ENCODE results near the gene LURAP1L.

LURAP1L gene

DNA sequence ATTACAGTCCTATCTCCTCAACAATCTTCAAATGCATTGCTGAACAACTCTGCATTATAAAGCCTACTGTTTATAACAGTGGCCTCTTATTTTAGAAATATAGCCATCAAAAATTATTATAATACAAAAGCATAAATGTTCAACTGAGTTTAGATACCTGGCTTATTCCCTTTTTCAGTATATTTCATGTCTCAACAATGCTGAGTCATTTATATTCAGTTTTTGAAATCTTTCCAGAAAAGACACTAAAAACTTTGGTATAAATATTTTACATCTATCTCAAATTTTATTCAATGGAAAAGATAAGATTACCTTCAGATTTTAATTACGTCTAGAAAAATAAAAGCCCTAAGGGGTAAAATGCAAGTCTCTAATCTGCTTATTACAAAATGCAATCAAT is 37.9 kb downstream of the LURAP1L start:
- no peak for DNase-seq (ENCODE audit: low read depth in 2 of 2)

GRCh38 chr9:12813533-12813932 is 38.7 kb downstream of the LURAP1L start:
- DNase-seq (ENCODE audit: low read depth in 2 of 2): no peak

- DNase-seq (ENCODE audit: low read depth in 2 of 2): no peak
These were observed 39.4 kb downstream of the LURAP1L start for GRCh38 chr9:12813960-12814876.

GRCh38 chr9:12814877-12815237 is 40.0 kb downstream of the LURAP1L start:
- no peak for DNase-seq (ENCODE audit: low read depth in 2 of 2)

DNA sequence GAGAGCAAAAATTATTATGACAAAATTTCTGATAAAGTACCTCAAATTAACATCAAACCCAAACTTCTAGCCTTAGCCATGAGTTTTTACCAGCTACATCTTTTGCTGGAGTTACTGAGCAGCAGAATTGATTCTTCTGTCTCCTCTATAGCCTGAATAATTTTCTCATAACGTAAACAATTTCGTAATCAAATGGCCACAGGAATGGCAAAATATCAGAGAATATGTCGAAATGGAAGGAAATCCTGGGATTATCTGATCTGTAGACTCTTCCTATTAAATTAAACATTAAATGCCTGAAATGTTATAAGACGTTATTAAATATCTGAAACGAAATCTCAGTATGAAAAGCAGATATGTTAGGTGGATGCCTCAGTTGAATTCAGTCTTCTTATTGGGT is 41.1 kb downstream of the LURAP1L start:
- no peak for DNase-seq (ENCODE audit: low read depth in 2 of 2)

DNA sequence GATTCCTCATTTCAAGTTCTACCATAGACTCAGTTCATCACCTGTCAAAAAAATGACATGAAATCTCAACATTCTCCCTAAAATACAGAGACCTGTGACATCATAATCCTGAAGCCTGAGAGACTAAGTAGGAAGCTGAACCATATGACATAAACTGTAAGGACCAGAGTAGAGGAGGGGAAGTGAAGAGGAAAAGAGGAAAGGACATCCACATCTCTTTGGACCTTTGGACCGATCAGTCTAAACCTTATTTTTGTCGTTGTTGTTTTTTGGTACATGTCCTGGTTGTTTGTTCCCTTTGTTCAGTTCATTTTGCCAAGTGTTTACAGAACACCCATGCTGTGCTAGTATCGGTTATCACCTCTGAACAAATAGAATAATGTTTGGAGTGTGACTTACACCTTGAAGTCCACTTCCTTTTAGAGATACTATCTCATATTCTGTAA is 41.9 kb downstream of the LURAP1L start:
- no peak for DNase-seq (ENCODE audit: low read depth in 2 of 2)

DNA sequence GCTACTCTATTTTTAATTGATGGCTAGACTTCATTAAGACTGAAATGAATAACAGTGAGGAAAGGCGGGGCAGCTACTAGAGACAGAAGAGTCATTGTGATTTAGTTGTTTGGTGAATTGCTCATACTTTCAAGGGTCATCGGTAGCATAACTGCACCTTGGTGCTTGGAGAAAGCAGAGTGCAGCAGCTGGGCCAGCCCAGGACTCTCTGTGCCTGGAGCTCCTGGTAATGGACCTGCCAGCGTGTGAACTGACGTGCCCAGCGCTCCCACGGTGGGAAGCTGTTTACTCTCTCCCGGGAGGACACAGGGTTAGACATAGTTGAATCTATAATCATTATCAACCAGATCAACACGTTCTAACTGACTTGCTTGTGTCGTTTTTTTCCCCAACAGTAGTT is 42.9 kb downstream of the LURAP1L start:
- DNase-seq (ENCODE audit: low read depth in 2 of 2): no peak

DNA sequence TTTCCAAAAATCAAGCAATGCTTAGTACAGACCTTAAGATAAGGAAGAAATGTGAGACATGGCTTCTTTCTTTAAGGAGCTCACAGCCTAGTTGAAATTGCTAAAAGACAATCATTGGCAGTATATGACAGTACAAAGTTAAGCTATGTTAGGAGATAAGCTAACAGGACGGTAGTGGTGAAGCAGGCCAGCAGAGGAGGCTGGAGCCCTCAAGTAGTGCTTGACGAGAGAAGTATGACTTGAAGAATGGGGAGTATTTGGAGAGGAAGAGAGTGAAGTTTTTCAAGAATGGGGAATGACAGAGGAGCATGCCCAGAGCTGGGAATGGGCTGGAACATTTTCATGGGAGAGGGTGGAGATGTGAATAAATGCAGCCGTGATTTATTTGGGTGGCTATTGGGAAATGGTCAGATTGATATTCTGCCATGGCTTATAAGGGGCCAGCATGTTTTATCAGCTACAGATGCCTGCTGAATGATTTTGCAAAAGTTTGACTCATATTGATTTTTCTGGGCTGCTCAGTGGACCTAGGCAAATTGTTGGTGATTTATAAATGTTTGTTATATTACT is 43.7 kb downstream of the LURAP1L start:
- DNase-seq (ENCODE audit: low read depth in 2 of 2): no peak

DNA sequence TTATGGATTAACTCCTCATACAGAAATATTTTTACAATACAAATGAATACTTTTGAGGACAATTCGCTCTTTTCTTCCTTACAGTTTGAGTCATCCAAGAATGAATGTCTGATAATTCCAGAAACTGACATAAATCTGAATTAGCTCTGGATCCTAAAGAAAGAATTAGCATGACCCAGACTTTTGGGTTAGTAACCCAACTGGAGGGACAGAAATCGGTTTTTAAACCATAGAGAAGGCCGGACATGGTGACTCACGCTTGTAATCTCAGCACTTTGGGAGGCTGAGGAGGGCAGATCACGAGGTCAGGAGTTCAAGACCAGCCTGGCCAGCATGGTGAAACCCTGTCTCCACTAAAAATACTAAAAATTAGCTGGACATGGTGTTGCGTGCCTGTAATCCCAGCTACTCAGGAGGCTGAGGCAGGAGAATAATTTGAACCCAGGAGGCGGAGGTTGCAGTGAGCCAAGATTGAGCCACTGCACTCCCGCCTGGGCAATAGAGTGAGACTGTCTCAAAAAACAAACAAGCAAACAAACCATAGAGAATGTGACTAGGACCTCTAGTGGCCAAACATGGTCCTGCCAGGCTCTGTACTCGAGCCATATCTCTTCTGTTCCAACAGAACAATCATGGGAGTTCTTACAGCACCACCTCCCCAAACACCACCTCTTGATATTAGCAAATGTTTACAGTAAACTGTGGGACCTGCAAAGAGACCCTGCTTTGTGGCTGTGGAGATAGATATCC is 44.8 kb downstream of the LURAP1L start:
- no peak for DNase-seq (ENCODE audit: low read depth in 2 of 2)

GRCh38 chr9:12822111-12822510 is 47.3 kb downstream of the LURAP1L start:
- DNase-seq (ENCODE audit: low read depth in 2 of 2): no peak

DNA sequence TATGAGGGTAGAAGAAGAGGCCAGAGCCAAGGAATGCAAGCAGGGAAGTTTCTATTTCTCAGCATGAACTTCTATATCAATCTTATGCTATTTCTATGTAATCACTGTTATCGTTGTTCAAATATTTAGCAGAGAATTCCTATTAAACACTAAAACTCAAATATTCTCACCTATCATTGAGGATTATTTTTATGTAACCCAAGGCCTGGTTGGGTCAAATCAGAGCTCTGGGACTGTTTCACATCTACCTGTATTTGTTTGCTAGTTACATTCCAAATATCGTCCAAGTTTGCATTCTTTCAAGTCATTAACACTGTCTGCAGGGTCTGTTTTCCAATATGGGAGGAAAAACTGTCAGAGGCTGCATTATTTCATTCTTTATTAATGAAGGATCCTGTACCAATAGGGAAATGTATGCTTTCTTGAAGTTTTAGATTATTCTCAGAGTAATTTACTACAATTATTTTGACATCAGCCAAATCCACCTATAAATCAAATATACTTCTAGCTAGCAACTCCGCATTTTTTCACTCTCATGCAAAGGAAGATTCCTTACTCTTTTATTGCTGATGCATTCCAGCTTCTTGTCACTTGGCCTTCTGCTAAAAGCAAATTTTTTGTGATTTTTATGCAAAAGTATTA is 52.2 kb downstream of the LURAP1L start:
- DNase-seq (ENCODE audit: low read depth in 2 of 2): no peak

- no peak for DNase-seq (ENCODE audit: low read depth in 2 of 2)
These were observed 58.9 kb downstream of the LURAP1L start for GRCh38 chr9:12833701-12834100.

- no peak for DNase-seq (ENCODE audit: low read depth in 2 of 2)
These were observed 63.7 kb downstream of the LURAP1L start for GRCh38 chr9:12838546-12838945.

DNA sequence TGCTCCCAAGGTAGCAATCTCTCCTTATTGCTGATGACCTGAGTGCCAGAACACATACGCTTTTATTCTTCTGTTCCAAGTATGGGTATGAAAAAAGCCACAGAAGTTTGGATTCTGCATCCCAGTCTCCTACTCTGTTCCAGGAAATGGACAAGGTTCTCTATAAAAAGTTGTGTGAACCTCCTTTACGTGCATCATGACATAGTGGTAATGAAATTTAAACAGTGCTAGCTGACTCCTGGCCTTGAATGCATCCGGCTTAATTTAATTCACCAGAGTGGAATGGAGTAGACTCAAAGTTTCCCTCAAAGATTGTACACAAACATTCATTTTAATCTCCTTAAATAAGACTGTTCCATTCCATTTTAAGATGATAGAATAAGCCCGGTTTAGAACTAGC is 68.9 kb downstream of the LURAP1L start:
- no peak for DNase-seq (ENCODE audit: low read depth in 2 of 2)

DNA sequence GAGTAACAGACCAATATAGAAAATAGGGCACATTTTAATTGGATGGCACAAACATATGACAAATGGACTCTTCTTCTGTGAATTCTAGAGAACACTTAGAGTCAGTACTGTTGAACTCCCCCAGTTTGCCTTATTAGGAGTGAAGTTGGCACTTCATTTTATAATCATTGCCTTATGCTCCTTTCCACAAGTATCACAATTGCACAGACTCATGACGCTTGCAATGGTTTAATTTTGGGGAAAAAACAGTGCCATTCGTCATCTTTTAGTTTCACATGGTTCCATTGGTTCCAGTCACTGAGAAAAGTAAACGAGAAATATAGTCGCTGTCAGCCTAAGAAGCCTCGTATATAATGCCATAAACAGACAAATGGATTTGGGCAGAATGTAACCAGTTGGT is 71.2 kb downstream of the LURAP1L start:
- no peak for DNase-seq (ENCODE audit: low read depth in 2 of 2)

DNA sequence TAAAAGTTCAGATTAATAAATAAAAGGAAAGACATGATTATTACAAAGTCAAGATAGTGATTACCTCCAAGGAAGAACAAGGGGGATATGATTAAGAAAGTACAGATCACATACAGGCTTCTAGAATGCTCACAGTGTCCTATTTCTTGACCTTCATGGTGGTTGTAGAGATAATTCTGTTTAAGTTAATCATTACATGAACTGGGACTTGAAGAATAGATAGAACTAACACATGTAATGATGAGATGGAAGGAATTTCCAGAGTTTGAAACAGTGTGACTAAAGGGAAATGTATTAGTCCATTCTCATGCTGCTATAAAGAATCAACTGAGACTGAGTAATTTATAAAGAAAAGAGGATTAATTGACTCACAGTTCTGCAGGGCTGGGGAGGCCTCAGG is 72.7 kb downstream of the LURAP1L start:
- no peak for DNase-seq (ENCODE audit: low read depth in 2 of 2)

DNA sequence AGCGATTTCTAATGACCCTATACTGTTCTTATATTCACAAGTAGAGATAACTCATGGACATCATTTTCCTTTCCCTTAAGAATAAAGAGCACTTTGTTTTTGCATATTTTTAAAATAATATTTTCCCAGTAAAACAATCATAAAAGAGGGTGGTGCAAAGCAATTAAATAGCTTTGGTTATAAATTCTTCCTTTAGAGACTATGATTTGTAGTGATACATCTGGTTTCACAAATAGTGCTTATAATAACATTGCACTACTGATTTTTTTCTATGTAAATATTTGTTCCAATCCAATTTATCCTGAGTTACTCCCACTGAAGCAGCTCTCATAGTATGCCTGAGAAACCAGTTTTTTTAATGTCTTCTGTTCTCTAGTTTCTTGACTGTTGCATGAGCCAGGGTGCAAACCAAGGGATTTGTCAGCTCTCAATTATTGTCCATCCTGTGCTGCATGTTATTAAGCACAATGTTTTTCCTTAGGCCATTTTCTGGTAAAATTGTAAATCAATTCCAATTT is 74.7 kb downstream of the LURAP1L start:
- DNase-seq (ENCODE audit: low read depth in 2 of 2): no peak

GRCh38 chr9:12851341-12852090 is 76.7 kb downstream of the LURAP1L start:
- no peak for DNase-seq (ENCODE audit: low read depth in 2 of 2)

GRCh38 chr9:12853051-12853450 is 78.2 kb downstream of the LURAP1L start:
- no peak for DNase-seq (ENCODE audit: low read depth in 2 of 2)

DNA sequence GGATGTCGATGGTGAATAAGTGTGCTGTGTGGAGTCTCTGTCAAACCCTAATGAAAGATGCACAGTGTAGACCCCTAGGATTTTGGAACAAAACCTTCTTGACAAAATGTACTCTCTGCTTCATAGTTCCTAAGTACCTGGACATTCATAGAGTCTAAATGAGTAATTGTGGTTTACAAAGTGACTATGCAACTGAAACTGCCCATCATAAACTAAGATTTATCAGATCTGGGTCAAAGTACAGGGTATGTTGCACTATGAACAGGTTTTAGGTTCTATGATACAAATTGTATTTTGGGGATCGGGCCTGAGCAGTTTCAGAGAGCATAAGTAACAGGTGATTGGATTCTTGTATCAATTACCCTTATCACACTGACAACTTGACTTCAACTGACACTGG is 79.4 kb downstream of the LURAP1L start:
- DNase-seq (ENCODE audit: low read depth in 2 of 2): no peak

DNA sequence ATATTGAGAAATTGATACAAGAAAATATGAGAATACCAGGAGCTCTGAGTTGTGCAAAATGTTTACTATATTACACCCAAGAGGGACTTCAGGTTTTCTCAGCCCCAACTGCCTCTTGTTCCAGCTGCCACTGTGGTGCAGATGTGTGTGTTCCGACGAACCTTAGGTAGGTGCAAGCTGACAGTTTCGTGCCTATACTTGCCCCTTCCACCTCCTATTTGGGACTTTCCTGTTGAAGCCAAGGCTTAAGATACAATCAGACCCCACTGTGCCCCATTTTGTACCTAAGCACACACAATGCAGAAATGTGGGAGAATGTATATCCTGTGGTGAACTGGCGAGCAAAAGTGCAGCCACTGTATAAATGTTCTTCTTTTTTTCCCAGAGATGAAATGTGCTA is 80.2 kb downstream of the LURAP1L start:
- no peak for DNase-seq (ENCODE audit: low read depth in 2 of 2)

All from stimulated activated CD8-positive, alpha-beta memory T cell treated with anti-CD3 and anti-CD28 coated beads, Interleukin-2, amount 100 ng/mL, for 1 hour (primary cell).